CD4-positive, CD25-positive, alpha-beta regulatory T cell (primary cell): Measurements from ENCODE around the gene RAD54L2. TPM values are rescaled to one million over a fixed set of nuclear protein-coding genes. Genes with fewer than 3 reads are reported as not detected.
"Not testable (repeated sequence)": the region's sequence is repeated elsewhere in the genome, so short reads cannot be mapped to it uniquely, and the experiment has no call there.

Source experiments
- ATAC-seq, 2 donors: fragments of 150-1000 bp; cut with Tn5 transposase; one replicate each; pipeline ENCODE4 v1.10.0; 2021; ENCODE audit warnings: low read depth in 2 of 2, moderate number of reproducible peaks in 2 of 2, moderate library complexity in 1 of 2
- DNase-seq, 3 donors: peaks; one replicate each; pipeline versions ENCODE4 v3.0.0 to v3.0.0-alpha.2; 2012 to 2022; ENCODE audit warnings: mixed read lengths in 1 of 3
- H3K27ac ChIP-seq: one replicate; pipeline ENCODE4 v1.7.0; 2013; ENCODE audit warnings: mild to moderate bottlenecking, low read length; ENCODE audit not compliant: insufficient read depth, poor library complexity, severe bottlenecking
- H3K27me3 ChIP-seq: one replicate; pipeline ENCODE4 v1.7.0; 2013; ENCODE audit warnings: low read length; ENCODE audit not compliant: control insufficient read depth, insufficient read depth
- H3K36me3 ChIP-seq: one replicate; pipeline ENCODE4 v1.7.0; 2013; ENCODE audit warnings: mild to moderate bottlenecking, low read length, moderate library complexity; ENCODE audit not compliant: control insufficient read depth, insufficient read depth
- H3K4me1 ChIP-seq: 2 replicates; pipeline ENCODE4 v1.7.0; 2013; ENCODE audit warnings: mild to moderate bottlenecking, low read length; ENCODE audit not compliant: insufficient read depth, control insufficient read depth, poor library complexity, severe bottlenecking
- H3K4me3 ChIP-seq: one replicate; pipeline ENCODE4 v1.7.0; 2013; ENCODE audit warnings: low read depth, mild to moderate bottlenecking, low read length, moderate library complexity
- H3K9me3 ChIP-seq, 2 experiments: 1 replicate in 1 of 2; 2 replicates in 1 of 2; pipeline ENCODE4 v1.7.0; 2013; ENCODE audit warnings: low read length in 2 of 2, mild to moderate bottlenecking in 1 of 2, moderate library complexity in 1 of 2; ENCODE audit not compliant: control insufficient read depth in 2 of 2
- H3K27ac Mint-ChIP-seq, 3 donors: one replicate each; pipeline ENCODE4 v1.8.0; 2020 to 2022; ENCODE audit warnings: mild to moderate bottlenecking in 3 of 3, mixed read lengths in 3 of 3, moderate library complexity in 2 of 3
- H3K27me3 Mint-ChIP-seq: one replicate; pipeline ENCODE4 v1.8.0; 2022; ENCODE audit warnings: mild to moderate bottlenecking, mixed read lengths
- H3K36me3 Mint-ChIP-seq: one replicate; pipeline ENCODE4 v1.8.0; 2020; ENCODE audit warnings: mixed read lengths
- H3K4me1 Mint-ChIP-seq, 4 donors: one replicate each; pipeline ENCODE4 v1.8.0; 2020 to 2022; ENCODE audit warnings: mixed read lengths in 4 of 4, mild to moderate bottlenecking in 1 of 4
- H3K4me3 Mint-ChIP-seq, 4 donors: one replicate each; pipeline ENCODE4 v1.8.0; 2020 to 2022; ENCODE audit warnings: mild to moderate bottlenecking in 4 of 4, mixed read lengths in 4 of 4, moderate library complexity in 3 of 4
- H3K9me3 Mint-ChIP-seq, 7 donors: one replicate each; pipeline ENCODE4 v1.8.0; 2020 to 2022; ENCODE audit warnings: mixed read lengths in 7 of 7, mild to moderate bottlenecking in 3 of 7, moderate library complexity in 2 of 7
- polyA plus RNA-seq, 4 donors: library from polyadenylated mRNA; unstranded; fragments of 300-500 nt; fragmentation: Illumina TruSeq; gene quantifications; one replicate each; pipeline ENCODE4 v1.2.3, GENCODE V29; 2021
- total RNA-seq: library from RNA; stranded (reverse); gene quantifications from one replicate; pipeline ENCODE4 v1.2.3, GENCODE V29; 2022

RAD54L2 gene
- total and polyA plus RNA-seq, 5 donors from 2014 or later: 6.9 to 41.3 (median 15.9) TPM

DNA sequence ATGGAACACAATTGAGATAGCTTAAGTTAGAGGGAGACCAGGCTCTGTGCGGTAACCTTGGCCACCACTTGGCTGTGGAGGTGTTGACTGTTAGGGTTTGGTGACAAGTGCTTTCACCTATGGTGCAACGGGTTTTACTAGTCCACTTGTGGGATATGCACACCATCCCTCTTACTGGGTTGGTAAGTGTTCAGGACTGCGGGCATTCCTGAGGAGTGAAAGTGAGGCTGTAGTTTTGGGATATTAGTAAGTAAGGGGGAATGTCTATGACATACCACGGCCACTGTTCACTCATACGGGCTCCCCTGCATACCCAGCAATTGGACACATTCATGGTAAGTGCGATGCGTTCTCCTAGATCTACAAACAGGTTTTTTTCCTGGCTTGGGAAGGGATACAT, 8.0 kb upstream of the RAD54L2 start:
- no peaks in the 10 kb centered on the region for H3K4me1 Mint-ChIP-seq
- H3K4me3 Mint-ChIP-seq: no peak overlapping the region

DNA sequence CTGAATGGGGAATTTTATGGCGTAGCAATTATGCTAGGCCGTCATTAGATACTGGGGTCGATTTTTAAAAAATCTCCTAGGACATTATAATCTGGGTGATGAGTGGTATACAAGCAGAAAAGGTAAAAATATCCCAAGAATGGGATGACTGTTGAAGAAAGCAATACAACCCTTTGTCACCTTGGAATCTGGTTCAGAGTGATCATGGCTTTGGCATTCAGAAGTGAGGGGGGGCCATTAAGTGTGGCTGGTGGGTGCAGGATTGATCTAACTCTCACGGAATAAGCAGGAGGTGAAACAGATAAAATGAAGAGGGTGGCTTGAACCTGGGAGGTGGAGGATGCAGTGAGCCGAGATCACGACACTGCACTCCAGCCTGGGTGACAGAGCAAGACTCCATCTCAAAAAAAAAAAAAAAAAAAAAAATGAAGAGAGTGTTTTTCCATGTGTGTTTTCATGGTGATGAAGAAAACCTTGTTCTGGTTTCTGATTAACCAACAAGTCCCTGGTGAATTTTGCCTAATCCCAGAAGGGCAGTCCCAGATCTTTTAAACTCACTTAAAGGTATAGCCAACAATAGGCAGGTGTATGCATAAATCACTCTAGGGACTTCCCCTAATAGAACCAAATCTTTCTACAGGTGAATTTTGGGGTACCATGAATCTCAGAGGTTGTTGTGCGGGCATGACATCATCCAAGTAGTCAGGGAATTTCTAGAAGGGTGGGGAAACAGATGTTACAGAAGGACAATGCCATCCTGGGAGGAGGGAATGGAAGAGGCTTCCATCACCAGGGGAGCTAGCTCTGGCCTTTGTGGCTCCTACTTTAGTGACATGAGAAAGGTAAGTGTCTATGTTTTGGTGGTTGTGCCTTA, 3.1 kb upstream of the RAD54L2 start:
- Histone ChIP-seq H3K36me3 (no peaks in the 10 kb centered on the region), H3K4me1 (peaks cover 25% of the 10 kb centered on the region), H3K9me3 (no peaks in the 10 kb centered on the region), H3K4me3 (no peak overlapping the region), H3K27ac (no peak overlapping the region), H3K27me3 (peaks cover 5% of the 10 kb centered on the region)
- DNase-seq (no peak), ATAC-seq (no peak)
- H3K4me1 Mint-ChIP-seq: peaks cover 13 to 33% (median 15%) of the 10 kb centered on the region in 4 donors
- H3K36me3 Mint-ChIP-seq: no peaks in the 10 kb centered on the region
- no peaks in the 10 kb centered on the region for H3K9me3 Mint-ChIP-seq
- H3K4me3 Mint-ChIP-seq: peak overlapping the region in 2 of 4 donors; percentile 52 to 89
- peaks cover 14% of the 10 kb centered on the region for H3K27me3 Mint-ChIP-seq
- H3K27ac Mint-ChIP-seq: no peak overlapping the region

More for the DNA sequence above, 8.0 kb upstream of the RAD54L2 start:
- Mint-ChIP-seq H3K27ac (no peak overlapping the region), H3K9me3 (no peaks in the 10 kb centered on the region), H3K27me3 (peaks cover 26% of the 10 kb centered on the region), H3K36me3 (no peaks in the 10 kb centered on the region)
- DNase-seq (no peak), ATAC-seq (no peak)
- no peaks in the 10 kb centered on the region for H3K36me3 ChIP-seq
- H3K4me1 ChIP-seq: no peaks in the 10 kb centered on the region
- H3K27ac ChIP-seq: no peak overlapping the region
- H3K9me3 ChIP-seq: no peaks in the 10 kb centered on the region
- peaks cover 8% of the 10 kb centered on the region for H3K27me3 ChIP-seq
- H3K4me3 ChIP-seq: no peak overlapping the region

DNA sequence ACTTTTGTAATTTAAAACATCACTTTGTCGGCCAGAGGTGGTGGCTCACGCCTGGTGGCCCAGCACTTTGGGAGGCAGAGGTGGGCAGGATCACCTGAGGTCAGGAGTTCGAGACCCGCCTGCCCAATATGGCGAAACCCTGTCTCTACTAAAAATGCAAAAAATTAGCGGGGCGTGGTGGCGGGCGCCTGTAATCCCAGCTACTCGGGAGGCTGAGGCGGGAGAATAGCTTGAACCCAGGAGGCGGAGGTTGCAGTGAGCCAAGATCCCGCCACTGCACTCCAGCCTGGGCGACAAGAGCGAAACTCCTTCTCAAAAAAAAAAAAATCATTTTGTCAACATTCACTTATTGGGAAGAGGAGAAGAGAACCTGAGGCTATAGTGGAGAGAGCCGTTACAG, 888 bp upstream of the RAD54L2 start:
- DNase-seq, H3K9me3 ChIP-seq, ATAC-seq, H3K36me3 Mint-ChIP-seq, H3K27me3 ChIP-seq, H3K36me3 ChIP-seq, H3K27me3 Mint-ChIP-seq, H3K9me3 Mint-ChIP-seq: not testable (repeated sequence)
- H3K4me1 ChIP-seq: peaks cover 27% of the 10 kb centered on the region
- peak overlapping the region; percentile 89 to 96 (median 94) for H3K4me3 Mint-ChIP-seq
- peak overlapping the region; percentile 93 for H3K4me3 ChIP-seq
- peaks cover 14 to 50% (median 27%) of the 10 kb centered on the region in 4 donors for H3K4me1 Mint-ChIP-seq
- H3K27ac Mint-ChIP-seq: peak overlapping the region in 2 of 3 donors; percentile 92 to 95
- peak overlapping the region; percentile 65 for H3K27ac ChIP-seq

DNA sequence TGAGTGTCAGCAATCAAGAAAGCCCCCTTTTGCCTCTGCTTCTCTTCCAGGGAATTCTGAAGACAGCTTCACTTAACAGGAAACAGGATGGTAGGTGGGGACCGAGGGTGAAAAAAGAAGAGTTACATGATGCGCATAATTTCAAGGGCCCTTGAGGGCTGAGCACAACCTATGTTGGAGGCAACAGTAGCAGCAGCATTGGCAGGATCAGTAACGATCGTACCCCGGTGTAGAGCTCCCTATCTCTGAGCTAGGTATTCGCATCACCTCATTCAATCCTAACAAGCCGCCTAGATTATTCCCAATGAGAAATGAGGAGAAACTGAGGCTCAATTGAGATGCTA, 432 bp upstream of the RAD54L2 start:
- Histone ChIP-seq H3K27ac (peak overlapping the region; percentile 65), H3K9me3 (no peaks in the 10 kb centered on the region), H3K4me1 (peaks cover 27% of the 10 kb centered on the region), H3K36me3 (peaks cover 6% of the 10 kb centered on the region), H3K27me3 (no peaks in the 10 kb centered on the region), H3K4me3 (peak overlapping the region; percentile 93)
- peaks cover 6% of the 10 kb centered on the region for H3K27me3 Mint-ChIP-seq
- no peaks in the 10 kb centered on the region for H3K36me3 Mint-ChIP-seq
- ATAC-seq (no peak), DNase-seq (peak in 1 of 3 donors; percentile 45)
- H3K4me3 Mint-ChIP-seq: peak overlapping the region; percentile 89 to 96 (median 94)
- peak overlapping the region; percentile 92 to 99 (median 95) for H3K27ac Mint-ChIP-seq
- no peaks in the 10 kb centered on the region for H3K9me3 Mint-ChIP-seq
- peaks cover 14 to 52% (median 29%) of the 10 kb centered on the region in 4 donors for H3K4me1 Mint-ChIP-seq

DNA sequence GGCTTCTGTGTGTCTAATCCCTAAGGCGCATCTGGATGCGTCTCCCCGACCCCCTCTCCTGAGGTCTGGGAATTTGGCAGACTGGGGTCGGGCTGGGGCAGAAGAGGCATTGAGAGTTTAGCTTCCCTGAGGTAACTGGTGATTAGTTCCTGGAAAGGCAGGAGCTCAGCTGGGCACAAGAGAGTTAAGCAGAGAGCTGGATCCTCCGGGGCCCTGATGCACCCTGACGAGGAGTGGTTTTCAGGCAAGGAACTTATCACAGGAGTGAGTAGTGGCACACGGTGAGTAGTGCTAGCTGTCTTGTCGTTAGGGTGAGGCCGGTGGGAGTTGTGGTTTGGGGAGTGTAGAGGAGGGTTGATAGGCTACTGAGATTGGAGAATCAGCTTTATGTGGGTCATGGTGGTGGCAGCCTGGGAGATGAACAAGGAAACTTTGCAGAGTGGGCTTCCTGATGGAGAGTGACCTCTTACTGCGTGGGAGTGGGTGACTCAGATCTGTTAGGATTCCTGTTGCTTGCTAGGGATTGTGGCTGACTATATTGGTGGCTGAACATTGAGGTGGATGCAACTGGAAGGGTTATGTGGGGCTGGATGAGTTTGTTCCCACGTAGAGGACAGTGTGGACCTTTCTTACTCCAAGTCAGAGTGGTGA, 897 bp downstream of the RAD54L2 start:
- Mint-ChIP-seq H3K9me3 (no peaks in the 10 kb centered on the region), H3K36me3 (peaks cover 3% of the 10 kb centered on the region), H3K27me3 (peaks cover under 1% of the 10 kb centered on the region), H3K4me1 (peaks cover 17 to 59% (median 34%) of the 10 kb centered on the region in 4 donors), H3K27ac (peak overlapping the region; percentile 92 to 93 (median 92)), H3K4me3 (peak overlapping the region; percentile 89 to 96 (median 91))
- no peaks in the 10 kb centered on the region for H3K27me3 ChIP-seq
- H3K27ac ChIP-seq: peak overlapping the region; percentile 65
- no peaks in the 10 kb centered on the region for H3K9me3 ChIP-seq
- peak overlapping the region; percentile 79 for H3K4me3 ChIP-seq
- peaks cover 27% of the 10 kb centered on the region for H3K4me1 ChIP-seq
- ATAC-seq: peak in 1 of 2 donors; percentile 13
- peaks cover 14% of the 10 kb centered on the region for H3K36me3 ChIP-seq
- DNase-seq: peak in 1 of 3 donors; percentile 36

DNA sequence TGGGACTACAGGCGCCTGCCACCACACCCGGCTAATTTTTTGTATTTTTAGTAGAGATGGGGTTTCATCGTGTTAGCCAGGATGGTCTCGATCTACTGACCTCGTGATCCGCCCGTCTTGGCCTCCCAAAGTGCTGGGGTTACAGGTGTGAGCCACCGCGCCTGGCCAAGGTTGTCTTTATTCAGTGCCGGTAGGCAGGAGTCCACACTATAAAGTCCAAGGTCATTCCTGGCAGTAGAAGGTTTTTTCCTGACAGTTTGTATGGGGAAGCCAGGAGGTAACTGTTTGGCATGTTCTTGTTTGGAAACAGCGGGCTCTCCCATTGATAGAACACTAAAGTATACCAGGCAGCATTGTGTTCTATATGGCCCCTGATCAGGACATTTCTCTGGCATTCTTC, 4.1 kb downstream of the RAD54L2 start:
- H3K4me1 Mint-ChIP-seq: peaks cover 17 to 50% (median 32%) of the 10 kb centered on the region in 4 donors

DNA sequence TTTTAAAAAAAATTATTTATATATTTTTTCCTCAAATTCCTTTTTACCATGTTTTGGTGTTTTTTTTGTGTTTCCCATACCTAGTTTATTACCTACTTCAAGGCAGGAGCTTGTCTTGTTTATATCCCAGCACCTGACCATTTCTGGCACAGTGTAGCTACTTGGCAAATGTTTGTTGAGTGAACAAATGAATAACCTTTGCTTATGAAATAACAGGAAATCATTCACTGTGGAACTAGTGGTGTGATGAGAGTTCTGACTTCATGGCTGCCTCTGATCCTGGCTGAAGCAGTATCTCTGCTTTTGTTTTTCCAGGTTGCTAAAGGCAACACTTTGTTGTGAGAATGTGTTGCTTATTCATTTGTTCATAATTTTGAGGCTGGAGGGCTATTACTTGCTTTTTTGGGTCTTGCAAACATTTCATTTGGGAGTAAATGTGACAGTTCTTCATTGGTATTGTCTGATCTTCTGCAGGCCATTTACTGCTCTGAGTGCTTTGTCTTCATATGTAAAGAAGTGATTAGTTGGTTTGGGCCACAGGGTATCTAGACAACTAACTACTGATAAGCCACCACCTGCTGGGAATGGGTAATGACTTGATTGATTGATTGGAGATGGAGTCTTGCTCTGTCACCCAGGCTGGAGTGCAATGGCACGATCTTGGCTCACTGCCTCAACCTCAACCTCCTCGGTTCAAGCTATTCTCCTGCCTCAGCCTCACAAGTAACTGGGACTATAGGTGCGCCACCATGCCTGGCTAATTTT, 5.7 kb downstream of the RAD54L2 start:
- Mint-ChIP-seq H3K27me3 (no peaks in the 10 kb centered on the region), H3K9me3 (no peaks in the 10 kb centered on the region), H3K27ac (peak overlapping the region in 1 of 3 donors; percentile 51)

More for the DNA sequence above, 4.1 kb downstream of the RAD54L2 start:
- Histone ChIP-seq H3K36me3 (peaks cover 17% of the 10 kb centered on the region), H3K4me1 (peaks cover 24% of the 10 kb centered on the region)
- not testable (repeated sequence) for H3K27ac ChIP-seq, H3K27me3 ChIP-seq, H3K27ac Mint-ChIP-seq, H3K27me3 Mint-ChIP-seq, H3K9me3 Mint-ChIP-seq, ATAC-seq, H3K4me3 Mint-ChIP-seq, H3K36me3 Mint-ChIP-seq, H3K4me3 ChIP-seq, H3K9me3 ChIP-seq, DNase-seq

More for the DNA sequence above, 5.7 kb downstream of the RAD54L2 start:
- Histone ChIP-seq H3K4me3 (no peak overlapping the region), H3K36me3 (peaks cover 22% of the 10 kb centered on the region), H3K27me3 (no peaks in the 10 kb centered on the region), H3K27ac (no peak overlapping the region), H3K4me1 (peaks cover 13% of the 10 kb centered on the region), H3K9me3 (no peaks in the 10 kb centered on the region)
- peaks cover 6% of the 10 kb centered on the region for H3K36me3 Mint-ChIP-seq
- no peak overlapping the region for H3K4me3 Mint-ChIP-seq
- H3K4me1 Mint-ChIP-seq: peaks cover 17 to 40% (median 30%) of the 10 kb centered on the region in 4 donors
- DNase-seq (no peak), ATAC-seq (no peak)
